GM21367 (cell line): ENCODE results near the gene PEX11A.
"Not testable (repeated sequence)": the region's sequence is repeated elsewhere in the genome, so short reads cannot be mapped to it uniquely, and the experiment has no call there.

Experiments used
- ATAC-seq: cut with Tn5 transposase; IDR thresholded peaks from one replicate; pipeline ENCODE4 v1.9.1; 2021; ENCODE audit not compliant: unreplicated experiment

Gene PEX11A, protein sequence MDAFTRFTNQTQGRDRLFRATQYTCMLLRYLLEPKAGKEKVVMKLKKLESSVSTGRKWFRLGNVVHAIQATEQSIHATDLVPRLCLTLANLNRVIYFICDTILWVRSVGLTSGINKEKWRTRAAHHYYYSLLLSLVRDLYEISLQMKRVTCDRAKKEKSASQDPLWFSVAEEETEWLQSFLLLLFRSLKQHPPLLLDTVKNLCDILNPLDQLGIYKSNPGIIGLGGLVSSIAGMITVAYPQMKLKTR

DNA sequence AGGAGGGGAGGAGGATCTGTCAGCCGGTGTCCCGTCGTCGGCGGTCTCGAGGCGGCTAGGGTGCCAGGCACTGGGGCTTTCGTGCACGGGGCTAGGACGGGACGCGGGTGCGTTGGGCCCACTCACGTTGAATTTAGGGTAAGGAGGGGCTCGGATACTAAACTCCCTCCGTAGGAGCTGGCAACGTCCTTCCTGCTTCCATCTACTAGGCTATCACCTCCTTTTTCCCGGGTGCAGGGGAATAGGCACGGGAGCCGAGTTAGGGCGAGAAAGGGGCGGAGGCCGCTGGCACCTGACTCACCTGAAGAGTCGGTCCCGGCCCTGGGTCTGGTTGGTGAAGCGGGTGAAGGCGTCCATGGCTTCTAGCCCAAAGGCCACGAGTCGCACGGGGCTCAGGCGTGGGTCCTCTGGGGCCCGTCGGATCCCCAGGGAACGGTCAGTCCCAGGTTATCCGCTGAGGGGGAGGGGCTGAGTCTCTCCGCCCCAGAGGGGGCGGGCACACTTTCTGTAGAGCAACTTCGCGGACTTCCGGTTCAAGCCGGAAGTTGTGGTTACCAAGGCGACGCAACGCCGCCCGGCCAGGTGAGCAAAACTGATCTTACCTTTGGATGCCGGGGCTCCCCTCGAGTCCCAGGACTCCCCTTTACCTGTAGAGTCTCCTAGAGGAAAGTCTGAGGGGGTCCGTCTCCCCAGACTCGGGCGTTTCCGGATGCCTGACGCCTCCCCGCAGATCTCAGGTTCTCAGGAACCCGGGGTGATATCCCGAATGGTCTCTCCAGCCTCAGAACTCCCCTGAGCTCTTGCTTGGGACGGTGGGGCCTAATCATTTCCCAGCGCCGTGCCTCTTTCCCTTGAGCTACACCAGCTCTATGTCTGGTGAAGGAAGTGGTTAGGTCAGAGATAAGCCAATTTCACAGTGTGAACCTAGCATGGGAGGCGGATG, at the start of gene PEX11A, which contains the start of gene WDR93:
Gene PEX11A, minus strand, starts transcription at position 479 of the 943 bp plus-strand sequence. Its CDS starts 122 bp downstream, at position 357.
Gene WDR93, plus strand, starts transcription at position 536 of the 943 bp plus-strand sequence. CDS start 10,936 bp downstream, outside the sequence.
- ATAC-seq, result peak; percentile 82

- peak; percentile 75 for ATAC-seq
Measured at GRCh38 chr15:89740137-89740536, 49.6 kb upstream of the PEX11A start.

DNA sequence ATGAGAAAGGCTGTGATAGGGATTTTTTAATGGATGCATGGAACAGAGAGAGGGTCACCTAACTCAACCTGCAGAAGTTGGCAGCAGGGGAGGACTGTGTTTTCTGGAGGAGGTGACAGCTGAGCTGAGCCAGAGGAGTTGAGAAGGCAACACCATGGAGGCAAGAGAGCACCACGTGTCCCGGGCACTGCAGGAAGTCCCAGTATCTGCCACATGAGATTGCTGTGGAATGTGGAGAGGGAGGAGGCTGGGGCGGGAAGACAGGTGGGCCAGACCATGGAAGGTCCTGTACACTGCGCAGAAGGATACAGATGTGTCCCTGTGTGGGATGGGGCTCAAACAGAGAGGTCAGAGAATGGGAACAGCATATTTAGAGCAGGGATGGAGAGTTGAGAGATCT, 45.2 kb upstream of the PEX11A start:
- ATAC-seq, result no peak

GRCh38 chr15:89732451-89733172, 42.1 kb upstream of the PEX11A start:
- ATAC-seq, result no peak

DNA sequence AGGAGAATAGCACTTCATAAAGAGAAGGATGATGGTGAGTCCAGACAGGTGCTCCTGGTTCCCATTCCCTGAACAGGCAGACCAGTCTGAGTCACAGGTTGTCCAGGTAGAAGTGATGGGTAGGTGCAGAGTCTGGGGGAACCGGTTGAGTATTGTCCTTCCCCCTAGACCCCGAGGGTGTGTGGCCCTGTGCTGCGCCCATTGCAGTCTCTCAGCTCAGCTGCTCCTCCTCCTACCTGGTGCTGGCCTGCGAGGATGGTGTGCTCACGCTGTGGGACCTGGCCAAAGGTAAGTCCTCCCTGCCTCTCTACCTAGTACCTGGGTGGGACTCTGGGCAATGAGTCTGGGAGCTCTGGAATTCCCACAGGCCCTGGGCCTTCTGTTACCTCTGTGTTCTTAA, 40.7 kb upstream of the PEX11A start:
- no peak for ATAC-seq

DNA sequence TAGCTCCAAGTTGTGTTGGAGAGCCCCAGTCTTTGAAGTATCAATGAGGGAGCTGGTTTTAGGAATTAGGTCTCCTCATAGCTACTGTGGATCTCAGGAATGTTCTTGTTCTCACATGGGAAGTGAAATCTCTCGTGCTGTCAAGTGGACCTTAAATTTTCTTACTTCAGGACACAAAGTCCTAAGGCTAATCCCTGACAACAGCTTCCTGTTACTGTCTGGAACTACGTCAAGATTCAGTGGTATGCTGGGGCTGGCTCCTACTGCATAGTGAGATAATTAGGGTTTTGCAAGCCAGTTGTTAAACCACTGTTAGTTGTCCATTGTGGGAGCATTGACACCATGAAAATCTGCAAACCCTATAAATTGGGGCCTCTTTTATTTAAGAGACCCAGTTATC, 37.7 kb upstream of the PEX11A start:
- no peak for ATAC-seq

DNA sequence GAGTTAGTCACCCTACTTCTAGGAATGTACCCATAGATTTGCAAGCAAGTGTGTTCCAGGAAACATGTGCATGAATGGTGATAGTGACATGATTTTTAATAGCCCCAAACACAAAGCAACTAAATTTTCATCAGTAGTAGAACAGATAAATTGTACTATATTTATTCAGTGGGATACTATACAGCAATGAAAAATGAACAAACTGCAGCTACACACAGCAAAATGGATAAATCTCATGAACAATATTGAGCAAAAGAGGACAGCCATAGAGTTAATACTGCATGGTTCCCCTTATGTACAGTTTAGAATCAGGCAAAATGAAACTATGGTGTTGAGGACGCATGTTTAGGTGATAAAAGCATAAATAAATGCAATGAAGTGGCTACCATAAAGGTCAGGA, 34.5 kb upstream of the PEX11A start:
- no peak for ATAC-seq

DNA sequence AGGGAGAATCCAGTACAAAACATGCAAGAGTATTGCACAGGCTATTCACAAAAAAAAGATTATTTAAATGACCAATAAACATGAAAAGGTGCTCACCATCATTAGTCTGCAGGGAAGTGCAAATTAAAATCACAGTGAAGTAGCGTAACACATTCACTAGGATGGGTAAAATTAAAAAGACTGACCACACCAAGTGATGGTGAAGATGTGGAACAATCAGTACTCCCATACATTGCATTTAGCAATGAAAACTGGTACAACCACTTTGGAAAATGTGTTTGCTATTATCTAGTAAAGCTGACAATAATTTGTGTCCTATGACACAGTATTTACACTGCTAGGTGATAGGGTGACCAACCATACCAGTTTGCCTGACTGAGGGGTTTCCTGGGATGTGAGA, 34.1 kb upstream of the PEX11A start:
- ATAC-seq, result no peak

DNA sequence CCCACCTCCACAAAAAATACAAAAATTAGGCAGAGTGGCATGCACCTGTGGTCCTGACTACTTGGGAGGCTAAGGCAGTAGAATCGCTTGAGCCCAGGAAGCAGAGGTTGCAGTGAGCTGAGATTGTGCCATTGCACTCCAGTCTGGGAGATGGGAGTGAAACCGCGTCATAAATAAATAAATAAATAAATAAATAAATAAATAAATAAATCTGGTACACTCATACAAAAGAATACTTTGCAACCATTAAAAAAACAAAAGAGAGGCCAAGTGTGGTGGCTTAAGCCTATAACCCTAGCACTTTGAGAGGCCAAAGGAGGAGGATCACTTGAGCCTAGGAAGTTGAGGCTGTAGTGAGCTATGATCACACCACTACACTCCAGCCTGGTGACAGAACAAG, 32.5 kb upstream of the PEX11A start:
- ATAC-seq, result no peak

- no peak for ATAC-seq
Measured at GRCh38 chr15:89714775-89715174, 24.2 kb upstream of the PEX11A start.

- no peak for ATAC-seq
Measured at GRCh38 chr15:89707577-89707976, 17.0 kb upstream of the PEX11A start.

GRCh38 chr15:89704411-89704810, 13.9 kb upstream of the PEX11A start:
- no peak for ATAC-seq

- ATAC-seq, result no peak
Measured at GRCh38 chr15:89695198-89695597, 4.6 kb upstream of the PEX11A start.

GRCh38 chr15:89693696-89694095, 3.1 kb upstream of the PEX11A start:
- no peak for ATAC-seq

DNA sequence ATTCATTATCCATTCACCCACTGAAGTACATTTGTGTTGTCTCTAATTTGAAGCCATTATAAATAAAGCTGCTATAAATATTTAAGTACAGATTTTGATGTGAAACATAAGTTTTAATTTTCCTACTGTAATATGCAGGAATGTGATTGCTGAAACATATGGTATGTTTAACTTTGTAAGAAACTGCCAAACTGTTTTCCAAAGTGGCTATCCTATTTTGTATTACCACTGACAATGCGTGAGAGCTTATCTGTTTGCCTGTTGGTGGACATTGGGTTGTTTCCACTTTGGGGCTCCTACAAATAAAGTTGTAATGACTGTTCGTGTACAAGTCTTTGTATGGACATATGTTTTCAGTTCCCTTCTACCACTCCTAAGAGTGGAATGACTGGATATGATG, 2.5 kb upstream of the PEX11A start:
- no peak for ATAC-seq

DNA sequence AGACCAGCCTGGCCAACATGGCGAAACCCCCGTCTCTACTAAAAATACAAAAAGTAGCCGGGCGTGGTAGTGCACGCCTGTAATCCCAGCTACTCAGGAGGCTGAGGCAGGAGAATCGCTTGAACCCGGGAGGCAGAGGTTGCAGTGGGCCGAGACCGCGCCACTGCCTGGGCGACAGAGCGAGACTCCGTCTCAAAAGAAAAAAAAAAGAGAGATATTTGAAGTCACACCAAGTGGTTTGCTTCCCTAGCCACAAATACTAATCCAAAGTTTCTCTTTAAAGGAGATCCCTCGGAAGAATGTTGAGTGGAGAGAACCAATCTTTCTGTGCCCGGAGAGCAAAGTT, 651 bp downstream of the PEX11A start:
- ATAC-seq, result not testable (repeated sequence)

DNA sequence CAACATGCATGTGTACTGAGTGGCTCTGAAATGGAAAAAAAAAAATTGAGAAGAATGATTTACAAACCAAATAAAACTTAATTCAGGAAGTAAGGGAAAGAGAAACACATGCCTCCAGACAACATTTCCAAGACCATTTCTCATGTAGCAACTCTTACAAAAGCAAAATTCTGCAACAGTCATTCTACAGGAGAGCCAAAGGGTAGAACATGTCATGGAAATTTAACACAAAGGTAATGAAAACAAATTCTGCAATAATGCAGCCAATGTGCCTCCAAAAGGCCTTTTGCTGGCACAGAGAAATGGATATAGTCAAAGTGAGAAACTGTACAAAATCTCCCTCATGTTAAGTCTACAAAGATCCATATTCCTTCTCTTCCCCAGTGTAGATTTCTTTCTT, 4.0 kb downstream of the PEX11A start:
- ATAC-seq, result no peak

DNA sequence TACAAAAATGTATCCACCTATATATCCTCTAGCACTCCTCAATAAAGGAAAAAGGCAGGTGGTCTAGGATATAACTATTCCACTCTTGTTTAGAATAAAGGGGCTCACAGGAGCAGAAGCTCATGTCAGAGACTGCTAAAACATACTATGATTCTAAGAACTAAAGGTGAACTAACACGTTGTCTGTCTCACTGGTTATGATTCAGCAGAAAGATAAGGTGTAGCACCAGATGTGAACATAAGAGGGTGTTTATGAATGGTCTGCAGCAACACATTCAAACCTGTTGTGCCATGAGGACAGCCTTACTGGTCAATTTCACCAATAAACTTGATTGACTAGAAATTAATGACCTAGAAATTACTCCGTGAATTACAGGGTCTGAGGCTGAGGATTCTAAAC, 4.6 kb downstream of the PEX11A start:
- no peak for ATAC-seq

DNA sequence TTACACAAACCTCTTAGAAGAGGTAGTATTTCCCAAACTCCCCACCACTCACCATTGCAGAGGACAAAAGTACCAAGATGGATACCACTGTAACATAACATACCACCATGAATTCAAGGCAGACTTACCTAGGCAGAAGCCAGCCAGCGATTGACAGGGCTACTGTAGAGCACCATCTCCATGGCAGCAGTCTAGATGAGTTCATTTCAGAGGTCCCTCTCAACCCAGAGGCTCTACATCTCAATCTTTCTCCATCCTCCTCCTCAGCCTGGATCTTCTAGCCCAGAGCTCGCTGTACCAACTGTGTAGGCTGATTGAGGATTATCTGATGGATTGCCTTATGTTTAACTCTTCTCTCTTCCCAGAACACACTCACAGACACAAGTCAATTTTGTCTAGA, 9.4 kb downstream of the PEX11A start:
- ATAC-seq, result no peak

- ATAC-seq, result no peak
Measured at GRCh38 chr15:89680282-89680873, 10.2 kb downstream of the PEX11A start.

DNA sequence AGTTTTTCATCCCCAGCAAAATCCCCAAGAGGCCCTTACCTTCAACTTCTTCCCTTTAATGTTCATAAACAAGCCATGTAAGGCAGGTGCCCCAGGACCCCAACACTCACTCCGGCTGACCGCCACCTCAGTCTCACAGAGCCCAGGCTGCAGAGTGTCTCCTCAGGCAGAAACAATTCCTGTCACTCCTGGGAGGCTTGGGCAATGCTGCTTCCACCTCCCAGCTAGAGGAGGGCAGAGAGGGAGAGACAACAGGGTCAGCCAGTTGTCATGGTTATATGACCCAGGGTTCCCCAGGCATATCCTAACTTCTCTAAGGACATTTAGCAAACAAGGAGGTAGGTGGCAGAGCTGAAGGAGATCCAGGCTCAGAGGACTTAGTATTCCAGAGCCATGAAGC, 11.3 kb downstream of the PEX11A start, which contains the start of gene PLIN1:
Gene PLIN1, minus strand, starts transcription at position 156 of the 400 bp plus-strand sequence. CDS start 1,878 bp downstream, outside the sequence.
- ATAC-seq, result no peak
